Osteocyte (in vitro differentiated cells): Measurements from ENCODE around the gene STKLD1. TPM values are rescaled to one million over a fixed set of nuclear protein-coding genes. Genes with fewer than 3 reads are reported as not detected.

Source experiments
- DNase-seq: peaks from one replicate; pipeline ENCODE4 v3.0.0; 2021; ENCODE audit warnings: mixed read lengths; ENCODE audit not compliant: unreplicated experiment; ENCODE audit errors: extremely low spot score
- H3K27ac Mint-ChIP-seq: one replicate; pipeline ENCODE4 v1.8.0; 2021; ENCODE audit warnings: mild to moderate bottlenecking, mixed read lengths; ENCODE audit not compliant: unreplicated experiment
- H3K27me3 Mint-ChIP-seq: one replicate; pipeline ENCODE4 v1.8.0; 2021; ENCODE audit warnings: mixed read lengths; ENCODE audit not compliant: unreplicated experiment
- H3K36me3 Mint-ChIP-seq: one replicate; pipeline ENCODE4 v1.8.0; 2021; ENCODE audit warnings: mixed read lengths; ENCODE audit not compliant: unreplicated experiment
- H3K4me1 Mint-ChIP-seq: one replicate; pipeline ENCODE4 v1.8.0; 2021; ENCODE audit warnings: mixed read lengths; ENCODE audit not compliant: unreplicated experiment
- H3K4me3 Mint-ChIP-seq: one replicate; pipeline ENCODE4 v1.8.0; 2021; ENCODE audit warnings: mild to moderate bottlenecking, moderate library complexity, mixed read lengths; ENCODE audit not compliant: unreplicated experiment
- H3K9me3 Mint-ChIP-seq: one replicate; pipeline ENCODE4 v1.8.0; 2021; ENCODE audit warnings: mixed read lengths; ENCODE audit not compliant: unreplicated experiment
- total RNA-seq: library from RNA; stranded (reverse); gene quantifications from 2 replicates; pipeline ENCODE4 v1.2.1, GENCODE V29; 2021
- TF ChIP-seq, protein P1 (sequence below): fragments of 200-600 bp; sonication (generic); IDR thresholded peaks from 2 replicates; pipeline ENCODE4 v1.5.0; 2021; ENCODE audit warnings: antibody characterized with exemption, mild to moderate bottlenecking, moderate library complexity

Gene STKLD1
- total RNA-seq, 1 donor from 2014 or later, result 5.1 TPM

DNA sequence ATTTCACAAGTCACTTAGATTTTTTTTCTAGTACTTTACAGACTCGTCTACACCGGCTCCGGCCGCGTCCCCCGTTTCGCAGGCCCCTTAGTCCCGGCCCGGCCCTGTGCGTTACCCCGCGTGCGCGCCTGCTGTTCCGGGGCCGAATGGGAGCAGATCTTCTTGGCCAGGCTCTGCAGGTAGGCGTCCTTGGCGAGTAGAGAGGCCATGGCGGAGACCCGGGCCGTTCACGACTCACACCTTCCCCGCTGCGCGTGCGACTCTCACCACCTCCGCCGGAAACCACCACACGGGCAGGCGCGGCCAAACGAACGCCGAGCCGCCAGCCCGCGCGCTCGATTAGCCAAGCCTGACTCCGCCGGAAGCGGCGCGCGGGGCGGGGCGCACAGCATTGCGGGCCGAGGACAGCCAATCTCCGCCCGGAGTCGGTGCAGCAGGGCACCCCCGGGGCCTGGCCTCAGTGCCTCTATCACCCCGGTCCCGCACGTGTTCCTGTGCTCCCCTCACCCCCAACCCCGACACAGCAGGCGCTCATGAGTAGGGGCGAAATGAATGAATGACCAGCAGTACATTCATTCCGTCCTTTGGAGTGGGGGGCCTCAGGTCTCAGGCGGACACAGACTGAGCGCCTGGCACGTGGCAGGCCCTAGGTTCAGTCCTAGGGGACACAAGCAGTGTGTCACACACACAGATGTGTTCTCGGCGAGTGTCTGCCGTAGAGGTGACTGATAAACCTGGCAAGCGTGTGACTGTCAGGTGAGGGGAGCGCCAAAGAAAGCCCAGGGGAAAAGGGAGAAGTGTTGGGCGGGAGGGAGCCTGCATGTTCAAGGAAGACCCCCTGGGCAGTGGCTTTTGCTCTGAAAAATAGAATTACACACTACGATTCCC is 40.0 kb upstream of the STKLD1 start, which contains the start of gene SURF6:
Gene SURF6, minus strand, starts transcription at position 265 of the 888 bp plus-strand sequence. Its CDS starts 56 bp downstream, at position 209.
- H3K9me3 Mint-ChIP-seq, result no peaks in the 10 kb centered on the region
- H3K27me3 Mint-ChIP-seq, result no peaks in the 10 kb centered on the region
- DNase-seq, result peak; percentile 95
- peak within 1 kb of the TSS; percentile 97 for H3K4me3 Mint-ChIP-seq
- TF ChIP-seq, protein P1, sequence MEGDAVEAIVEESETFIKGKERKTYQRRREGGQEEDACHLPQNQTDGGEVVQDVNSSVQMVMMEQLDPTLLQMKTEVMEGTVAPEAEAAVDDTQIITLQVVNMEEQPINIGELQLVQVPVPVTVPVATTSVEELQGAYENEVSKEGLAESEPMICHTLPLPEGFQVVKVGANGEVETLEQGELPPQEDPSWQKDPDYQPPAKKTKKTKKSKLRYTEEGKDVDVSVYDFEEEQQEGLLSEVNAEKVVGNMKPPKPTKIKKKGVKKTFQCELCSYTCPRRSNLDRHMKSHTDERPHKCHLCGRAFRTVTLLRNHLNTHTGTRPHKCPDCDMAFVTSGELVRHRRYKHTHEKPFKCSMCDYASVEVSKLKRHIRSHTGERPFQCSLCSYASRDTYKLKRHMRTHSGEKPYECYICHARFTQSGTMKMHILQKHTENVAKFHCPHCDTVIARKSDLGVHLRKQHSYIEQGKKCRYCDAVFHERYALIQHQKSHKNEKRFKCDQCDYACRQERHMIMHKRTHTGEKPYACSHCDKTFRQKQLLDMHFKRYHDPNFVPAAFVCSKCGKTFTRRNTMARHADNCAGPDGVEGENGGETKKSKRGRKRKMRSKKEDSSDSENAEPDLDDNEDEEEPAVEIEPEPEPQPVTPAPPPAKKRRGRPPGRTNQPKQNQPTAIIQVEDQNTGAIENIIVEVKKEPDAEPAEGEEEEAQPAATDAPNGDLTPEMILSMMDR, result no peak
- H3K4me1 Mint-ChIP-seq, result peaks cover 19% of the 10 kb centered on the region
- H3K27ac Mint-ChIP-seq, result peak within 1 kb of the TSS; percentile 94
- peaks cover 33% of the 10 kb centered on the region for H3K36me3 Mint-ChIP-seq

GRCh38 chr9:133339641-133340040 is 36.5 kb upstream of the STKLD1 start:
- Mint-ChIP-seq H3K36me3 (peaks cover 22% of the 10 kb centered on the region), H3K27ac (no peak overlapping the region), H3K9me3 (no peaks in the 10 kb centered on the region), H3K4me3 (no peak overlapping the region), H3K27me3 (no peaks in the 10 kb centered on the region), H3K4me1 (peaks cover 16% of the 10 kb centered on the region)
- TF ChIP-seq, protein P1, result no peak
- DNase-seq, result no peak

DNA sequence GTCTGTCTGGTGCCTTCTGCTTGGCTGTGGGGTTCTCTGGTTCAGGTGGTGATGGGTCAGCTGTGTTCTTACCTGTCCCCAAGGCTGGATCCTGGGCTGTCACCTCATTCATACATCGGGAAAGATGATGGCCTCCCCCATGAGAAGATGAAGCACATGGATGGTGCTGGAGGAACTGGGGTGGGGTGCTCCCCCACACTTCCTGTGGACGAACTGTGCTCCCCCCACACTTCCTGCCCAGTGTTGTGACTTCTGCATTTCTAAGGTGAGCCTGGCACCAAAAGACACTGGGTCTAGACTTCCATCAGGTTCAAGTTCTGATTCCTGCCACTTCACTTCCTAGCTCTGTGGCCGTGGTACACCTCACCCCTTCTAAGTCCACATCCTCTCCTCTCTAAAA is 35.9 kb upstream of the STKLD1 start:
- peaks cover 24% of the 10 kb centered on the region for H3K36me3 Mint-ChIP-seq
- TF ChIP-seq, protein P1, result no peak
- no peak overlapping the region for H3K4me3 Mint-ChIP-seq
- H3K27me3 Mint-ChIP-seq, result no peaks in the 10 kb centered on the region
- no peak for DNase-seq
- H3K9me3 Mint-ChIP-seq, result no peaks in the 10 kb centered on the region
- H3K27ac Mint-ChIP-seq, result no peak overlapping the region
- peaks cover 11% of the 10 kb centered on the region for H3K4me1 Mint-ChIP-seq

DNA sequence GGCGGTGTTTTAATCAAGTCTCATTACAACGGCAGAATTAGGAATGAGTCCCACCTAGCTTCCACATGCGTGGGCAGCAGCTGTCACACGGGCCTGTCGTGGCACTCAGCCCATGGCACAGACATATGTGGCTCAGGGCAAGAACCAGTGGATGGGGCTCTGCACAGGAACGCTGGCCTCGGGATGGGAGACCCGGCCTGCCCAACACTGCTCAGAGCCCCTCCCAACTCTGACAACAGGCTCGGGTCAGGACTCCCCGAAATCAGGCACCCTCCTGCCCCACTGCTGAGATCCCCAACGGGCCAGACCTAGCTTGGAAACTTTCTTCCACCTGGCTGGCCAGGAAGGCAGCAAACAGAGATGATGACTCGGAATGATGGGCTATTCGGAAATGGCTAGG is 35.2 kb upstream of the STKLD1 start:
- Mint-ChIP-seq H3K36me3 (peaks cover 24% of the 10 kb centered on the region), H3K27me3 (no peaks in the 10 kb centered on the region), H3K9me3 (no peaks in the 10 kb centered on the region), H3K4me3 (no peak overlapping the region), H3K27ac (no peak overlapping the region), H3K4me1 (peaks cover 5% of the 10 kb centered on the region)
- TF ChIP-seq, protein P1, result no peak
- no peak for DNase-seq

DNA sequence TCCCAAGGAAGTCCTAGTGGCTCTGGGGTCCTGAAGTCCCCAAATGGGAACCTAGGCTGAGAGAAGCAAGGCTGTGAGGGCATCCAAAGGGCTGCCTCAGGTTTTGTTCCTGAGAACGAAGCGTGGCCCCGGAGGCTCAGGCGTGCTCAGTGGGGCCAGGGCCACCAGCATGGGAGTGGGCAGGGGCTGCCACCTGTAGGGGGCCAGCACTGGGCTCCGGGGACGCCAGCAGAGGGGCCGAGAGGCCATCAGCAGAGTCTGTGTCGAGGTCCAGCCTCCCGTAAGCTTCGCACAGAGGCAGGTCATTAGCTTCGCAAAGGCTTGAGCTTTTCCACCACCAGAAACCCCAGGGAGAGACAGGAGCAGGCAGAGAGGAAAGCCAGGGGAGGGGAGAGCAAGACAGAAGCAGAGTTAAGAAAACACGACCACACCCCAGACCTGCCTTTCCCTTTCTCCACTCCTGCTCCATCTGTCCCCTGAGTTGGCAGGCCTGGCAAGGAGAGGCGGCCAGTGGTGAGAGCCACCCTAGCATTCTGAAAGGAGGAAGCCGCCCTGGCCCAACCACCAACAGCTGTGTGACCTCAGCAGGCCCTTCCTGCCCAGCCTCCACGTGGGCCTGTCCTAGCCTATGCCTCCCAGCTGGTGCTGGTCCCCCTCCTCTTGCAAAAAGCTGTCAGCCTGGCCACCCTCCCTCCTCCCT is 34.6 kb upstream of the STKLD1 start:
- Mint-ChIP-seq H3K27ac (no peak overlapping the region), H3K36me3 (peaks cover 24% of the 10 kb centered on the region), H3K4me3 (no peak overlapping the region), H3K27me3 (no peaks in the 10 kb centered on the region), H3K4me1 (peaks cover 7% of the 10 kb centered on the region), H3K9me3 (no peaks in the 10 kb centered on the region)
- DNase-seq, result no peak
- TF ChIP-seq, protein P1, result no peak
